Neuronal stem cell (in vitro differentiated cells): Measurements from ENCODE around the gene CDC42BPG.

Source experiments
- DNase-seq: peaks from one replicate; pipeline ENCODE4 v3.0.0-alpha.2; 2013; ENCODE audit warnings: low spot score
- H2AFZ ChIP-seq: one replicate; pipeline ENCODE4 v1.6.1; 2013; ENCODE audit warnings: mild to moderate bottlenecking, low read length, inconsistent platforms
- H2AK5ac ChIP-seq: 2 replicates; pipeline ENCODE4 v1.6.1; 2013; ENCODE audit warnings: low read depth, mild to moderate bottlenecking, inconsistent platforms, low read length, moderate library complexity, mixed read lengths
- H2BK120ac ChIP-seq: 2 replicates; pipeline ENCODE4 v1.6.1; 2013; ENCODE audit warnings: low read depth, mild to moderate bottlenecking, inconsistent platforms, low read length, moderate library complexity, mixed read lengths
- H2BK12ac ChIP-seq: one replicate; pipeline ENCODE4 v1.6.1; 2013; ENCODE audit warnings: low read length, inconsistent platforms
- H2BK15ac ChIP-seq: 2 replicates; pipeline ENCODE4 v1.6.1; 2013; ENCODE audit warnings: mild to moderate bottlenecking, low read length, inconsistent platforms, mixed read lengths
- H2BK5ac ChIP-seq: one replicate; pipeline ENCODE4 v1.6.1; 2013; ENCODE audit warnings: inconsistent platforms, mild to moderate bottlenecking, low read length, moderate library complexity
- H3K14ac ChIP-seq: one replicate; pipeline ENCODE4 v1.6.1; 2013; ENCODE audit warnings: low read length, inconsistent platforms
- H3K18ac ChIP-seq: 2 replicates; pipeline ENCODE4 v1.6.1; 2013; ENCODE audit warnings: low read length, inconsistent platforms
- H3K23ac ChIP-seq: 2 replicates; pipeline ENCODE4 v1.6.1; 2013; ENCODE audit warnings: low read depth, mild to moderate bottlenecking, mixed read lengths, low read length, inconsistent platforms; ENCODE audit not compliant: poor library complexity
- H3K27ac ChIP-seq: replicated peaks from 3 replicates; pipeline ENCODE4 v1.5.1; 2013; ENCODE audit warnings: low read length, inconsistent platforms
- H3K27me3 ChIP-seq, 3 experiments: 2 replicates each; pipeline ENCODE4 v1.6.1; 2013; ENCODE audit warnings: low read length in 3 of 3, mild to moderate bottlenecking in 2 of 3, inconsistent platforms in 1 of 3, low read depth in 1 of 3, mixed read lengths in 1 of 3, moderate library complexity in 1 of 3; ENCODE audit not compliant: control insufficient read depth in 3 of 3, insufficient read depth in 3 of 3
- H3K36me3 ChIP-seq, 2 donors: replicated peaks in 1 of 2; 2 replicates each; pipeline ENCODE4 v1.6.1; 2013; ENCODE audit warnings: low read length in 2 of 2; ENCODE audit not compliant: control insufficient read depth in 2 of 2, insufficient read depth in 2 of 2
- H3K4ac ChIP-seq: 2 replicates; pipeline ENCODE4 v1.6.1; 2013; ENCODE audit warnings: inconsistent platforms, mild to moderate bottlenecking, low read length, moderate library complexity
- H3K4me1 ChIP-seq, 2 donors: 1 replicate in 1 of 2; 2 replicates in 1 of 2; pipeline ENCODE4 v1.6.1; 2013; ENCODE audit warnings: low read length in 2 of 2, low read depth in 1 of 2; ENCODE audit not compliant: control insufficient read depth in 2 of 2, insufficient read depth in 1 of 2
- H3K4me2 ChIP-seq: one replicate; pipeline ENCODE4 v1.6.1; 2013; ENCODE audit warnings: mild to moderate bottlenecking, low read length, inconsistent platforms; ENCODE audit not compliant: insufficient read depth, poor library complexity, severe bottlenecking
- H3K4me3 ChIP-seq, 2 donors: 2 replicates each; pipeline ENCODE4 v1.5.1; 2013; ENCODE audit warnings: low read length in 2 of 2, mild to moderate bottlenecking in 2 of 2, inconsistent platforms in 1 of 2, moderate library complexity in 1 of 2
- H3K79me1 ChIP-seq: one replicate; pipeline ENCODE4 v1.6.1; 2013; ENCODE audit warnings: low read depth, mild to moderate bottlenecking, inconsistent platforms, low read length, moderate library complexity
- H3K9ac ChIP-seq: one replicate; pipeline ENCODE4 v1.6.1; 2013; ENCODE audit warnings: mild to moderate bottlenecking, low read depth, low read length, inconsistent platforms; ENCODE audit not compliant: poor library complexity
- H3K9me3 ChIP-seq, 2 donors: replicated peaks in 1 of 2; 2 replicates each; pipeline versions ENCODE3 to v1.6.1; 2013; ENCODE audit warnings: low read length in 2 of 2, mild to moderate bottlenecking in 2 of 2, inconsistent platforms in 1 of 2, low read depth in 1 of 2, mixed read lengths in 1 of 2, moderate library complexity in 1 of 2; ENCODE audit not compliant: control insufficient read depth in 2 of 2, insufficient read depth in 1 of 2
- H4K8ac ChIP-seq: one replicate; pipeline ENCODE4 v1.6.1; 2013; ENCODE audit warnings: low read depth, mild to moderate bottlenecking, inconsistent platforms, low read length, moderate library complexity
- H4K91ac ChIP-seq: one replicate; pipeline ENCODE4 v1.6.1; 2013; ENCODE audit warnings: low read length, low read depth, mild to moderate bottlenecking, inconsistent platforms; ENCODE audit not compliant: poor library complexity
- WGBS, 2 donors: extraction: QIAGEN DNeasy Blood & Tissue Kit; methylation state at CpG; one replicate each; pipeline ENCODE4 v1.1.7; 2013; ENCODE audit warnings: missing lambda C conversion rate in 2 of 2, mixed read lengths in 1 of 2; ENCODE audit not compliant: insufficient read length in 2 of 2, insufficient replicate concordance in 1 of 2; ENCODE audit errors: extremely low coverage in 2 of 2; 5-methylcytosine and 5-hydroxymethylcytosine counted together

The CDC42BPG gene

GRCh38 chr11:64878494-64879243 lies 34.2 kb upstream of the CDC42BPG start, which contains the start of gene EHD1:
Gene EHD1 (minus strand): TSS chr11:64878621. CDS start chr11:64878464, 157 bp downstream.
- H2BK12ac ChIP-seq: peak within 1 kb of the TSS; percentile 93
- H2BK15ac ChIP-seq: peak within 1 kb of the TSS; percentile 86
- no peaks in the 10 kb centered on the region for H3K9me3 ChIP-seq
- H2BK120ac ChIP-seq: peak within 1 kb of the TSS; percentile 57
- H3K4me3 ChIP-seq: peak within 1 kb of the TSS; percentile 88 to 99
- peak within 1 kb of the TSS; percentile 93 for H2BK5ac ChIP-seq
- H3K4ac ChIP-seq: peak within 1 kb of the TSS; percentile 89
- peak within 1 kb of the TSS; percentile 96 for H3K4me2 ChIP-seq
- peaks cover 3 to 7% of the 10 kb centered on the region in 2 donors for H3K36me3 ChIP-seq
- H4K8ac ChIP-seq: no peak within 1 kb of the TSS
- peak within 1 kb of the TSS; percentile 80 for H3K27ac ChIP-seq
- H3K79me1 ChIP-seq: peaks cover 10% of the 10 kb centered on the region
- peak within 1 kb of the TSS; percentile 95 for H2AFZ ChIP-seq
- peak within 1 kb of the TSS; percentile 98 for H3K18ac ChIP-seq
- DNase-seq: peak; percentile 99
- peak within 1 kb of the TSS; percentile 77 for H4K91ac ChIP-seq
- H3K4me1 ChIP-seq: peaks cover 19 to 34% of the 10 kb centered on the region in 2 donors
- H3K23ac ChIP-seq: peak within 1 kb of the TSS; percentile 97
- WGBS, 2 donors: no CpG with 5 or more reads among the region's 75 CpGs
- peak within 1 kb of the TSS; percentile 81 for H2AK5ac ChIP-seq
- H3K27me3 ChIP-seq: peaks cover 0 to 8% (median 0%) of the 10 kb centered on the region in 3 experiments
- peak within 1 kb of the TSS; percentile 96 for H3K14ac ChIP-seq
- H3K9ac ChIP-seq: peak within 1 kb of the TSS; percentile 100

GRCh38 chr11:64878223-64878493 lies 33.7 kb upstream of the CDC42BPG start:
- Histone ChIP-seq H2AFZ (peak overlapping the region; percentile 95), H3K4ac (peak overlapping the region; percentile 38), H3K18ac (peak overlapping the region; percentile 98), H3K23ac (peak overlapping the region; percentile 97), H2BK5ac (peak overlapping the region; percentile 42), H4K8ac (no peak overlapping the region), H2BK15ac (peak overlapping the region; percentile 86), H3K4me2 (peak overlapping the region; percentile 91), H4K91ac (peak overlapping the region; percentile 75), H3K79me1 (peaks cover 10% of the 10 kb centered on the region), H3K9ac (peak overlapping the region; percentile 100), H3K27ac (peak overlapping the region; percentile 7), H2BK120ac (peak overlapping the region; percentile 44), H3K27me3 (peaks cover 0 to 3% (median 0%) of the 10 kb centered on the region in 3 experiments), H3K4me3 (peak overlapping the region; percentile 88 to 99), H2BK12ac (peak overlapping the region; percentile 93), H3K36me3 (peaks cover 5 to 11% of the 10 kb centered on the region in 2 donors), H2AK5ac (peak overlapping the region; percentile 81), H3K4me1 (peaks cover 19 to 34% of the 10 kb centered on the region in 2 donors), H3K14ac (peak overlapping the region; percentile 96), H3K9me3 (no peaks in the 10 kb centered on the region)
- DNase-seq: no peak
- WGBS, 2 donors: no CpG with 5 or more reads among the region's 21 CpGs

- Histone ChIP-seq H2BK15ac (peak overlapping the region; percentile 86), H3K4ac (peak overlapping the region; percentile 78), H3K18ac (peak overlapping the region; percentile 98), H3K9ac (peak overlapping the region; percentile 100), H3K36me3 (peaks cover 8 to 16% of the 10 kb centered on the region in 2 donors), H3K4me2 (peak overlapping the region; percentile 91), H3K27me3 (no peaks in the 10 kb centered on the region), H2AFZ (peak overlapping the region; percentile 95), H4K91ac (peak overlapping the region; percentile 75), H2BK5ac (peak overlapping the region; percentile 42), H4K8ac (no peak overlapping the region), H2AK5ac (peak overlapping the region; percentile 81), H3K4me1 (peaks cover 19 to 34% of the 10 kb centered on the region in 2 donors), H3K23ac (peak overlapping the region; percentile 97), H2BK120ac (peak overlapping the region; percentile 44), H2BK12ac (peak overlapping the region; percentile 93), H3K9me3 (no peaks in the 10 kb centered on the region), H3K79me1 (peaks cover 10% of the 10 kb centered on the region), H3K27ac (no peak overlapping the region), H3K14ac (peak overlapping the region; percentile 96), H3K4me3 (peak overlapping the region; percentile 88 to 99)
- no CpG with 5 or more reads among the region's 41 CpGs for WGBS, 2 donors
- DNase-seq: no peak
Observed at GRCh38 chr11:64877390-64878222, 33.2 kb upstream of the CDC42BPG start.
